ENCODE results near the gene CHST14. TPM values are rescaled to one million over a fixed set of nuclear protein-coding genes. Genes with fewer than 3 reads are reported as not detected.

CHST14 gene
- polyA plus RNA-seq, 1 experiment: 32.3 TPM

DNA sequence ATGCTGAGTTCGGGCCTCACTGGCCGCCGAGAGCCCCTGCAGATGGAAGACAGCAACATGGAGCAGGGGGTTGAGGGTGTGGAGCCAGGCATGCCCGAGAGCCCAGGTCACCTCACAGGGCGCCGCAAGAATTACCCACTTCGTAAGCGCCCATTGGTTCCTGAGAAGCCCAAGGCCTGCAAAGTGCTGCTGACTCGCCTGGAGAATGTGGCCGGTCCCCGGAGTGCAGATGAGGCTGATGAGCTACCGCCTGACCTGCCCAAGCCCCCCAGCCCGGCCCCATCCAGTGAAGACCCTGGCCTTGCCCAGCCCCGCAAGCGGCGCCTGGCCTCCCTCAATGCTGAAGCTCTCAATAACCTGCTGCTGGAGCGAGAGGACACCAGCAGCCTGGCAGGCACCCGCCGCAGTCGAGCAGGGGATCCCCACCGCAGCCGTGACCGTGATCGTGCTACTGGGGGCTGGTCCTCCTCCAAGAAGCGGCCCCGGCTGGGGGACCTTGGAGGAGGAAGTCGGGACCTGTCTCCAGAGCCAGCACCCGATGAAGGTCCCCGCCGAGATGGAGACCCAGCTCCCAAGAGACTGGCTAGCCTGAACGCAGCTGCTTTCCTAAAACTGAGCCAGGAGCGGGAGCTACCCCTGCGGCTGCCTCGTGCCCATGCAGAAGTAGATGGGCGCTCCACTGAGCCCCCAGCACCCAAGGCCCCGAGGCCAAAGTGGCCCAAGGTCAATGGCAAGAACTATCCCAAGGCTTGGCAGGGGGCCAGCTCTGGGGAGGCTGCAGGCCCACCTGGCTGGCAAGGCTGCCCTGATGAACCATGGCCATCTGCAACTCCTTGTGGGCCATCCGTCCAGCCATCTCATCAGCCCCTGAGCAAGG, 12.1 kb upstream of the CHST14 start:
- no peak overlapping the region for H3K4me3 ChIP-seq (ENCODE audit: low read depth, low read length)
- TF ChIP-seq, protein P1, sequence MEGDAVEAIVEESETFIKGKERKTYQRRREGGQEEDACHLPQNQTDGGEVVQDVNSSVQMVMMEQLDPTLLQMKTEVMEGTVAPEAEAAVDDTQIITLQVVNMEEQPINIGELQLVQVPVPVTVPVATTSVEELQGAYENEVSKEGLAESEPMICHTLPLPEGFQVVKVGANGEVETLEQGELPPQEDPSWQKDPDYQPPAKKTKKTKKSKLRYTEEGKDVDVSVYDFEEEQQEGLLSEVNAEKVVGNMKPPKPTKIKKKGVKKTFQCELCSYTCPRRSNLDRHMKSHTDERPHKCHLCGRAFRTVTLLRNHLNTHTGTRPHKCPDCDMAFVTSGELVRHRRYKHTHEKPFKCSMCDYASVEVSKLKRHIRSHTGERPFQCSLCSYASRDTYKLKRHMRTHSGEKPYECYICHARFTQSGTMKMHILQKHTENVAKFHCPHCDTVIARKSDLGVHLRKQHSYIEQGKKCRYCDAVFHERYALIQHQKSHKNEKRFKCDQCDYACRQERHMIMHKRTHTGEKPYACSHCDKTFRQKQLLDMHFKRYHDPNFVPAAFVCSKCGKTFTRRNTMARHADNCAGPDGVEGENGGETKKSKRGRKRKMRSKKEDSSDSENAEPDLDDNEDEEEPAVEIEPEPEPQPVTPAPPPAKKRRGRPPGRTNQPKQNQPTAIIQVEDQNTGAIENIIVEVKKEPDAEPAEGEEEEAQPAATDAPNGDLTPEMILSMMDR (IDR thresholded peaks at IDR 0.05; ENCODE audit: insufficient read depth, low read depth, low read length): no peak
- peaks cover 20% of the 10 kb centered on the region for H3K36me3 ChIP-seq (ENCODE audit: control insufficient read depth, insufficient read depth, low read length)
- no peaks in the 10 kb centered on the region for H3K27me3 ChIP-seq (ENCODE audit: control insufficient read depth, insufficient read depth, low read length)
- CTCF ChIA-PET: interaction anchor here (0.6 to 1.5 kb wide), 2 partner anchors 14 to 48 kb away, joined by 3 to 5 read pairs; no protein-coding TSS in a partner anchor
- POLR2A ChIA-PET: no interaction called here
- no peak for DNase-seq (ENCODE audit: low read depth)

DNA sequence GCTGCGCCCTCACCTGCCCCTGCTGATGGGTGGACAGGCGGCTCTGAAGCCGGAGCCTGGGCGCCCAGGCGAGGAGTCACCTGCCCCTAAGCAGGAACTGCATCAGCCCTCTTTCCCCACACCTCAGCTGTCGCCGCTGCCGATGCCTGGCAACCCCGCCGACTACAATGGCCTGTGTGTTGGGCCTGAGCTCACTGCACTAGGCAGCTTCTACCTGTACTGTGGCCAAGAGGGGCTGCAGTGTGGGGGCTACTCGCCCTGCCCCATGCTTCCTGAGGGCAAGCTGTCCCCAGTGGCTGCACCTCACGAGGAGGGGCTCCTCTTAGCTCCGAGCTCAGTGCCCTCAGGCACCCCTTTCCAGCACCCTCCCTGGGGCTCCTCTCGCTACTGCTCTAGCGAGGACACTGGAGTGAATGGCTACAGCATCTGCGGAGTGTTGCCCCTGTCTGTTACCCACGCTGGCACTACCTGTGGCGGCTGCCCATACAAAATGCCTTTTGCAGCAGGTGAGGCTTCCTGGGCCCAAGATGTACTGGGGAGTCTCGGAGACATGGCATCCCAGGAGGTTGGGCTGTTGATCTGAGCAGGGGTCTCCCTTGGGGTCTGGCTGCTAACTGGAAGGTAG, 11.3 kb upstream of the CHST14 start:
- ChIA-PET CTCF (no interaction called here), POLR2A (no interaction called here)
- peaks cover 27% of the 10 kb centered on the region for H3K36me3 ChIP-seq (ENCODE audit: control insufficient read depth, insufficient read depth, low read length)

DNA sequence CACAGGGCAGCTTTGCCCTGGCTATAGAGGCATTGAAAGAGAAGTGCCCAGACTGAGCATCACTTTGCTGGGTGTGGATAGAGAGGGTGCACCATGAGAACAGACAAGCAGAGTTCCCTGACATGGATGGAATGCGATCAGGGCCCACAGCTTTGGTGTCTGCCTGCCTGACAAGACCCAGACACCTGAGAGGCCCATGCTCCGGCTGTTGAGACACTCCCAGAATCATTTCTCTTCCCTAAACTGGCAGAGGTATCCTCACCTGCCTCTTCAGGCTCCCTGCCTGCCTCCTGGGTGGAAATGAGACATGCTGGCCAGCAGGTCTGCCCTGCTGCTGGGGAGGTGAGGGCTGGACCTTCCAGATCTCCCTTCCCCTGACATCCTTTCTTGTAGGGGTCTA, 10.4 kb upstream of the CHST14 start:
- H3K36me3 ChIP-seq (ENCODE audit: control insufficient read depth, insufficient read depth, low read length): peaks cover 31% of the 10 kb centered on the region
- DNase-seq (ENCODE audit: low read depth): no peak
- no peaks in the 10 kb centered on the region for H3K27me3 ChIP-seq (ENCODE audit: control insufficient read depth, insufficient read depth, low read length)
- POLR2A ChIA-PET: no interaction called here
- CTCF ChIA-PET: interaction anchor here (0.7 kb wide), 1 partner anchor 18 kb away, joined by 3 read pairs; no protein-coding TSS in a partner anchor
- TF ChIP-seq, protein P1 (IDR thresholded peaks at IDR 0.05; ENCODE audit: insufficient read depth, low read depth, low read length): no peak
- H3K4me3 ChIP-seq (ENCODE audit: low read depth, low read length): no peak overlapping the region

More for the DNA sequence above, 11.3 kb upstream of the CHST14 start:
- no peak overlapping the region for H3K4me3 ChIP-seq (ENCODE audit: low read depth, low read length)
- TF ChIP-seq, protein P1 (IDR thresholded peaks at IDR 0.05; ENCODE audit: insufficient read depth, low read depth, low read length): no peak
- DNase-seq (ENCODE audit: low read depth): no peak
- no peaks in the 10 kb centered on the region for H3K27me3 ChIP-seq (ENCODE audit: control insufficient read depth, insufficient read depth, low read length)

DNA sequence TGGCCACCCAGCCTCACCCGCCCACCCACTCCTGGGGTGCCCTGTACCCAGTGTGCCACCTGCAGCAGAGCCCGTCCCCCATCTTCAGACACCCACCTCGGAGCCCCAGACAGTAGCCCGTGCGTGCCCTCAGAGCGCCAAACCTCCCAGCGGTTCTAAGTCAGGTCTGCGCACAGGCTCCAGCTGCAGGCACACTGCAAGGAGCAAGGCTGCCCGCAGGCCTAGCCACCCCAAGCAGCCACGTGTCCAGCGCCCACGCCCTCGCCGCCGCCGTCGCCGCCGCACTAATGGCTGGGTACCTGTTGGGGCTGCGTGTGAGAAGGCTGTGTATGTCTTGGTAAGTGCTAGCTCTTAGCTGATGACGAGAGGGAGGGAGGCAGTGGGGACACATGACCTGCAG, 8.8 kb upstream of the CHST14 start:
- no peak overlapping the region for H3K4me3 ChIP-seq (ENCODE audit: low read depth, low read length)
- ChIA-PET CTCF (no interaction called here), POLR2A (no interaction called here)
- no peaks in the 10 kb centered on the region for H3K27me3 ChIP-seq (ENCODE audit: control insufficient read depth, insufficient read depth, low read length)
- peaks cover 39% of the 10 kb centered on the region for H3K36me3 ChIP-seq (ENCODE audit: control insufficient read depth, insufficient read depth, low read length)
- DNase-seq (ENCODE audit: low read depth): no peak
- TF ChIP-seq, protein P1 (IDR thresholded peaks at IDR 0.05; ENCODE audit: insufficient read depth, low read depth, low read length): no peak

DNA sequence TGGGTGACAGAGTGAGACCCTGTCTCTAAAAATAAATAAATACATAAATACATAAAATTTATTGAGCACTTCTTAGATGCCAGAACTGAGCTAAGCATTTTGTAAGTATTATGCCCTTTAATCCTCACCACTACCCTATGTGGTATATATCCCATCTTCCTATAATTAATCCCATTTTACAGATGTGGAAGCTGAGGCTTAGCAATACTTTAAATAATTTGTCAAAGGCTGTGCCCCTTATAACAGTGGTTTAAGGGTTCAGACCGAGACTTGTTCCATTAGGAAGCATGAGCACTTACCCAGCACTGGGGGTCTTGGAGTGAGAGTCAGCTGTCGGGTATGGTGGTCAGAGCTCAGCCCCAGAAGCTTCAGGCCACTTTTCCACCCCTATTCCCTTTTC, 7.5 kb upstream of the CHST14 start:
- peaks cover 39% of the 10 kb centered on the region for H3K36me3 ChIP-seq (ENCODE audit: control insufficient read depth, insufficient read depth, low read length)
- ChIA-PET CTCF (interaction anchor here (0.6 to 1.5 kb wide), 2 partner anchors 8 to 22 kb away, joined by 3 read pairs; partner anchors contain the start of gene BAHD1), POLR2A (no interaction called here)

More for the DNA sequence above, 7.5 kb upstream of the CHST14 start:
- no peaks in the 10 kb centered on the region for H3K27me3 ChIP-seq (ENCODE audit: control insufficient read depth, insufficient read depth, low read length)
- no peak overlapping the region for H3K4me3 ChIP-seq (ENCODE audit: low read depth, low read length)
- no peak for DNase-seq (ENCODE audit: low read depth)
- TF ChIP-seq, protein P1 (IDR thresholded peaks at IDR 0.05; ENCODE audit: insufficient read depth, low read depth, low read length): no peak

Measured in BJ (cell line).